BLaER1 treated with 17β-estradiol and CSF1 and Interleukin-3, amounts not matched to agents 10 nM and 100 nM (cell line): ENCODE data around the gene LEF1.

Experiments
- H3K27ac ChIP-seq, 11 experiments: shearing (Covaris generic); formaldehyde crosslinking; 2 replicates each; pipeline ENCODE4 v1.8.1; 2022
- H3K27me3 ChIP-seq, 11 experiments: shearing (Covaris generic); formaldehyde crosslinking; 2 replicates each; pipeline ENCODE4 v1.8.1; 2022
- H3K36me3 ChIP-seq, 11 experiments: shearing (Covaris generic); formaldehyde crosslinking; 2 replicates each; pipeline ENCODE4 v1.8.1; 2022
- H3K4me1 ChIP-seq, 10 experiments: shearing (Covaris generic); formaldehyde crosslinking; 2 replicates each; pipeline ENCODE4 v1.8.1; 2022
- H3K4me2 ChIP-seq, 11 experiments: shearing (Covaris generic); formaldehyde crosslinking; 2 replicates each; pipeline ENCODE4 v1.8.1; 2022
- H3K4me3 ChIP-seq, 10 experiments: shearing (Covaris generic); formaldehyde crosslinking; 2 replicates each; pipeline ENCODE4 v1.8.1; 2022
- H3K9ac ChIP-seq, 11 experiments: shearing (Covaris generic); formaldehyde crosslinking; 2 replicates each; pipeline ENCODE4 v1.8.1; 2022
- H3K9me3 ChIP-seq, 11 experiments: shearing (Covaris generic); formaldehyde crosslinking; replicated peaks in 1 of 11; 2 replicates each; pipeline ENCODE4 v1.8.1; 2022
- H4K20me1 ChIP-seq, 11 experiments: shearing (Covaris generic); formaldehyde crosslinking; 2 replicates each; pipeline ENCODE4 v1.8.1; 2022
- Cebpa-rat ChIP-seq, 11 experiments: shearing (Covaris generic); IDR thresholded peaks; 2 replicates each; pipeline ENCODE4 v1.8.1; 2022

LEF1 gene

DNA sequence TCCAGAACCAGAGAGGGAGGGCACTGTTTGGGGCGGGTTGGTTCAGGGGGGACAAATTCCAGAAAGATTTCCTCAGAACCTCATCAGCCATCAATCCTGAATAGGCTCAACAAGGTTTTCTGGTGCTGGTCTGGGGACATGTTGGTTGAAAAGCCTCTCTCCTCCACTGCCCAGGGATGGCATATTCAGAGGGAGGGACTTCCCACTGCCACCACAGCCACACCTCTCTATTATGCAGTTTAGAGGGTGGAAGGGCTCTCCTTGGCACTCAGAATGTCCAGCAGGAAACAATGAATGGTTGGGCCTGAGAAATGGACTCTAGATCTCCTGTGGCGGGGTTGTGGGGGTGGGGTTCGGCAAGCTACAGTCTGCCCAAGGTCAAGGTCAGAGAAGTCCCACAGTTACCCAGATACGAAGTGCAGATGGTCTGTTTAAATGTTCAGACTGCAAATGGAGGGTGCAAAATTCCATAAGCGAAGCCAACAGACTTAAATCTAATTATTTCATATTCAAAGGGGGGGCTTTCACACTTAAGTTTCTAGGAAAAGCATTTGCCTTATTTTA is 70.7 kb downstream of the LEF1 start:
- H3K9ac ChIP-seq = no peak overlapping the region
- no peak overlapping the region for H3K4me2 ChIP-seq
- no peak for TF ChIP-seq Cebpa-rat (IDR thresholded peaks at IDR 0.05)
- no peaks in the 10 kb centered on the region for H3K27me3 ChIP-seq
- 0 out of 22 replicates have a peak overlapping the region, but pooled peaks of 1 of the 11 experiments have one; percentile 1 for H3K27ac ChIP-seq
- peaks cover 21 to 61% (median 37%) of the 10 kb centered on the region in 10 experiments for H3K4me1 ChIP-seq
- no peaks in the 10 kb centered on the region for H3K9me3 ChIP-seq
- peaks cover 0 to 80% (median 22%) of the 10 kb centered on the region in 11 experiments; a peak in 12 of 22 replicates for H3K36me3 ChIP-seq
- H3K4me3 ChIP-seq = no peak overlapping the region
- H4K20me1 ChIP-seq = peaks cover 0 to 96% (median 45%) of the 10 kb centered on the region in 11 experiments; a peak in 15 of 22 replicates

DNA sequence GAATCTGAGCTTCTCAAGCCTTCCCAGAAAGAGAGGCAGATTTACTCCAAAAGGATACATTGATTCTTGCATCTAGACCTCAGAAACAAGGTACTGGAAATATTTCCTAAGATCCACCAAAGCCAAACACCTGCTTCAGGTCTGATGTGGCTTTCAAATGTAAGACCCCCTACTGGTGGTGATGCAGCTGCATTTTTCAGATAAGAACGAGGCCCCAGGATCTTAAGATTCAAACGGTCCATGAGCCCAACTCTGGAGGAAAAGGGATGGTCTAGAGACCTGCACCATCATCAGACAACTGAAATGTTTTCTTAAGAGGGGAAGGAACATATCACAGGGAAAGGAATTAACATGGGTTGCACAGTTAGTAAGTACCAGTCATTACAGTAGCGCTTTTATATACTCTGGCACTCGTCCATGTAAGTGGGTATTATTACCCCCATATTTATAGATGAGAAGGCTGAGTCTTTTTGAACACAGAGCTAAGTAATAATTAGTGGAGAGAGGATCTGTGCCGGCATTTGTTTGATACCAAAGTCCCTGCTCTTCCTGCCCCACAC is 73.7 kb downstream of the LEF1 start:
- H3K4me2 ChIP-seq = peak overlapping the region in 1 of 11 experiments; percentile 23; a peak in 2 of 22 replicates
- H3K9ac ChIP-seq = no peak overlapping the region
- no peak overlapping the region; a peak in 1 of 22 replicates for H3K27ac ChIP-seq
- peaks cover 10 to 36% (median 20%) of the 10 kb centered on the region in 10 experiments; a peak in 19 of 20 replicates for H3K4me1 ChIP-seq
- no peaks in the 10 kb centered on the region for H3K27me3 ChIP-seq
- no peak for TF ChIP-seq Cebpa-rat (IDR thresholded peaks at IDR 0.05)
- H3K36me3 ChIP-seq = peaks cover 0 to 70% (median 21%) of the 10 kb centered on the region in 11 experiments; a peak in 11 of 22 replicates
- H3K4me3 ChIP-seq = no peak overlapping the region
- H3K9me3 ChIP-seq = no peaks in the 10 kb centered on the region
- H4K20me1 ChIP-seq = peaks cover 0 to 95% (median 35%) of the 10 kb centered on the region in 11 experiments; a peak in 15 of 22 replicates

DNA sequence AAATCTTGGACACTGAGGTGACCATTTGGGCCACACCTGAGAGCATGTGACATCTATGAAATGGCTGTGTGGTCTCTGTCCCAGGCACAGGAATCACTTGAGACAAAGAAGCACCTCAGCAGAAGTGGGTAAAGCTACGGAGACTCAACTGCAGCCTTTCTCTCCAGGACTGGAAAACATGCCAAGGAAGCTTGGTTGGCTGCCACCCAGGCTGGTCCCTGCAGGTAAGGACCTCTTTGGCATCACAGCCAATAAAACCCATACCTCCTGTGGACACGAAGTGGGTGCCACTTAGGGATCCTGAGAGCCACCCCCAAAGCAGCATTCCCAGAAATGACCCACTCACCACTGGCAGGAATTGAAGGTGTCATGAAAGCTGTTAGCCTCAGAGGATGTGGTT is 74.6 kb downstream of the LEF1 start:
- Histone ChIP-seq H3K36me3 (peaks cover 0 to 79% (median 25%) of the 10 kb centered on the region in 11 experiments; a peak in 16 of 22 replicates), H3K9me3 (no peaks in the 10 kb centered on the region), H3K4me2 (peak overlapping the region in 2 of 11 experiments; percentile 8 to 23; a peak in 3 of 22 replicates), H3K27ac (no peak overlapping the region), H3K4me1 (peaks cover 8 to 36% (median 17%) of the 10 kb centered on the region in 10 experiments; a peak in 19 of 20 replicates), H4K20me1 (peaks cover 0 to 99% (median 35%) of the 10 kb centered on the region in 11 experiments; a peak in 14 of 22 replicates), H3K27me3 (no peaks in the 10 kb centered on the region), H3K9ac (no peak overlapping the region), H3K4me3 (no peak overlapping the region)
- no peak for TF ChIP-seq Cebpa-rat (IDR thresholded peaks at IDR 0.05)

DNA sequence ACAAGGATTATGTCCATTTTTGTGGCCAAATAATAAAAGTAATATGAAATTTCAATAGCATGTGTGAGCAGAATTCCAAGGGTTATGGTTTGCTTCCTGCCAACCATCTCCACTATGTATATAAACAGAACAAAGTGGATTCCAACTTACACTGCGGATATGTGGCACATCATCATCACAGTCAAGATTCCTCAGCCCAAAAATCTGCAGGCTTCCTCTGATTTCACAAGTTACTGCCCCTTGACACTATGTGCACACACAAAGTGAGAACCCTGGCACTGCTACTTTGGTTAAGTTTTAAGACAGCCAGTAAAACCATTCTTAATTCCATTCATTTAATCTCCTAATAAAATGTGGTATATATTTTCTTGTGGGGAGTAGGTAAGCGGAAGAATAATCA is 76.4 kb downstream of the LEF1 start:
- Histone ChIP-seq H3K36me3 (peaks cover 0 to 88% (median 44%) of the 10 kb centered on the region in 11 experiments; a peak in 19 of 22 replicates), H3K4me2 (no peak overlapping the region), H3K27ac (no peak overlapping the region), H3K4me1 (peaks cover 8 to 36% (median 17%) of the 10 kb centered on the region in 10 experiments; a peak in 19 of 20 replicates), H3K4me3 (no peak overlapping the region), H4K20me1 (peaks cover 0 to 98% (median 35%) of the 10 kb centered on the region in 11 experiments; a peak in 14 of 22 replicates), H3K9ac (no peak overlapping the region), H3K9me3 (no peaks in the 10 kb centered on the region), H3K27me3 (no peaks in the 10 kb centered on the region)
- TF ChIP-seq Cebpa-rat (IDR thresholded peaks at IDR 0.05) = no peak

DNA sequence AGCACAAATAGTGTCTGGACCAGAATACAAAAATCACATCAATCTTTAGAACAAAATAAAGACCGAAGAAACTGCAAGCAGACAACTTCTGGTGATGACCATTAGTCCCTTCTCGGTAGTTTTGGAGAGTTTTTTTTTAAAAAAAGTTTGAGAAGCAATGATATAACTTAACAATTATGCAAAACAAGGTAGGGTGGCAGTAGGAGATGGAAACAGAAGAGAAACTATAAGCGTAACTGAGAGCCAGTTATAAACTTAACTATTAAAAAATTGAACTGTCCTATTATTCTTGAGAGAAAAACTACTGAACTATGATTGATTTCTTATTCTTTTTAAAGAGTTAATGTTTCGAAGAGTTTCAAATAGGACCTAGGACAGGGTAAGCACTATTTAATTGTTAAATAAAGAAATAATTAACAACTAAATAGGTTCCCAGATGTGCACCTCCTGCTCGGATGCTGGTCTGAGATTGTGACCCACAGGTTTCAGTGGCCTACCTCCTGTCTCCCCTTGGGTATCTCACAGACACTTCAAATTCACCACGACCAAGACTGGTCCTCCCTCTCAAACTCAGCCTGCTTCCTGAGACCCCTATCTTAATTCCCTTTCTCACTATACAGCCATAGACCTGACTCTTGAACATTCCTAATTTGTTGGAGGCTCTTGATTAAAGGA is 81.3 kb downstream of the LEF1 start:
- Histone ChIP-seq H3K9me3 (no peaks in the 10 kb centered on the region), H3K4me3 (no peak overlapping the region), H3K27me3 (no peaks in the 10 kb centered on the region), H4K20me1 (peaks cover 0 to 95% (median 0%) of the 10 kb centered on the region in 11 experiments; a peak in 8 of 22 replicates), H3K27ac (no peak overlapping the region), H3K36me3 (peaks cover 0 to 88% (median 66%) of the 10 kb centered on the region in 11 experiments; a peak in 19 of 22 replicates), H3K4me1 (0 out of 20 replicates have a peak, but pooled peaks cover 0 to 3% (median 0%) of the 10 kb centered on the region in 10 experiments), H3K4me2 (no peak overlapping the region), H3K9ac (no peak overlapping the region)
- no peak for TF ChIP-seq Cebpa-rat (IDR thresholded peaks at IDR 0.05)

DNA sequence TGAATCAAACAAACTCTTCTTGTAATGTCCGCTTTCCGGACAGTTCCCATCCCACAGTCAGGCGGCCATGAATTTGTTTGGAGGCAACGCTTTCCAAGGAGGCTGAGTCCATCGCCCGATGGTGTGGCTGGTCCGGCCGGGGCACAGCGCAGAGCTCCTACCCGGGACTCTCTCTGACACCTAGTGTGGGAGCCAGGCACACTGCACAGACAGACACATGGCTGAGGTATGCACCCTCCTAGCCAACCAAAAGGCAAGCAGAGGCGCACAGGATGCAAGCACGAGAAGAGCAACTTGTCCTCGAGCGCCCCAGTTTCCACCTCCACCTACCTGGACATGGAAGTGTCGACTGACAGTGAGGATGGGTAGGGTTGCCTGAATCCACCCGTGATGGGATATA is 87.5 kb downstream of the LEF1 start:
- Histone ChIP-seq H3K27me3 (no peaks in the 10 kb centered on the region), H4K20me1 (peaks cover 0 to 82% (median 0%) of the 10 kb centered on the region in 11 experiments; a peak in 9 of 22 replicates), H3K4me1 (peaks cover 0 to 2% (median 0%) of the 10 kb centered on the region in 10 experiments; a peak in 1 of 20 replicates), H3K36me3 (peaks cover 13 to 99% (median 95%) of the 10 kb centered on the region in 11 experiments; a peak in 21 of 22 replicates), H3K9ac (no peak overlapping the region), H3K27ac (no peak overlapping the region), H3K4me2 (no peak overlapping the region), H3K4me3 (no peak overlapping the region), H3K9me3 (0 out of 22 replicates have a peak, but pooled peaks cover 0 to 4% (median 0%) of the 10 kb centered on the region in 11 experiments)
- TF ChIP-seq Cebpa-rat (IDR thresholded peaks at IDR 0.05) = no peak

DNA sequence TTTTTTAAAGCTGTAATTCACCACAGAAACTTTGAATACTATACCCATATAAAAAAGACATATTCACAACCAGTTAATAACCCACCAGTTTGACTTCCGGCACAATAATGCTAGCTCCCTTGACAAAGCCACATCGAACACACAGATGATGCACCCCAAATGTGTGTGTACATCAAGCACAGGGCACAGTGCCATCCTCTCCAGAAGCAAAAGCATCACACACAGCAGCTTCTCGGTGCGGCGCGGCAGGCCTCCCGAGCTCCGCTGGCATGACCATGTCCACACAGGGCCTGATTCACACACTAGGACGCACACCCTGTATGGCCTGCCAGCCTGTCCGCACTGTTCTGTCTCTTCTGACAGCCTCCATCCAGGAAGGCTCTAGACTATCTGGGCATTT is 88.0 kb downstream of the LEF1 start:
- H3K36me3 ChIP-seq = peaks cover 13 to 99% (median 95%) of the 10 kb centered on the region in 11 experiments
- TF ChIP-seq Cebpa-rat (IDR thresholded peaks at IDR 0.05) = no peak

DNA sequence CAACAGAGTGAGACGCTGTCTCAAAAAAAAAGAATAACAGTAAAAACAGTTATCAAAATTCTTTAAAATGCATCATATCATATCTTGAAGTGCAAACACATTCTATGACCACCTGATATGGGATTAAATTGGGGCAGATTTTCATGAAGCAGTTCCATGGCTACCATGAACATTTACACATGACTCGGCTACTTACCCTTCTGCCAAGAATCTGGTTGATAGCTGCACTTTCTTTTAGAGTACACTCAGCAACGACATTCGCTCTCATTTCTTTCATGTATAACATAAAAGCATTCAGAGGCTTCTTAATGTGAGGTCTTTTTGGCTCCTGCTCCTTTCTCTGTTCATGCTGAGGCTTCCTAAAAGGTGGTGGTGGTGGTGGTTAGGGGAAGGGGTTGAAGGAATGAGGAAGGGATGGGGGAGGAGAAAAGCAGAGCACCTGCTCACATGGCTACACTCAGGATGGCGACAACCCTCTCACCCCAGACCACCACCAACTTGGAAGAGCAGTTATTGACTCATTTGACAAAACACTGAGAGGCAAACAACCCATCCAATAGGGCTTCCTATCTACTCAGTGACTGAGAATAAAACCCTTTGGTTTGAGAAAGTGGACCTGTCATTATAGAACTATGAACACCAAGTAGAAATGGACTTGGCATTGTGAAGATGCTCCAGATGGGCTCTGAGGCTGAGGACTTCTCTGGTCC is 90.6 kb downstream of the LEF1 start:
- Histone ChIP-seq H3K4me2 (no peak overlapping the region), H3K27me3 (no peaks in the 10 kb centered on the region), H3K27ac (no peak overlapping the region), H3K9me3 (0 out of 22 replicates have a peak, but pooled peaks cover 0 to 4% (median 0%) of the 10 kb centered on the region in 11 experiments), H4K20me1 (peaks cover 0 to 83% (median 0%) of the 10 kb centered on the region in 11 experiments; a peak in 9 of 22 replicates), H3K36me3 (peaks cover 13 to 98% (median 86%) of the 10 kb centered on the region in 11 experiments), H3K4me3 (no peak overlapping the region), H3K9ac (no peak overlapping the region), H3K4me1 (peaks cover 0 to 32% (median 8%) of the 10 kb centered on the region in 10 experiments; a peak in 14 of 20 replicates)
- TF ChIP-seq Cebpa-rat (IDR thresholded peaks at IDR 0.05) = no peak

More for the DNA sequence above, 88.0 kb downstream of the LEF1 start:
- H3K4me1 ChIP-seq = peaks cover 0 to 7% (median 0%) of the 10 kb centered on the region in 10 experiments; a peak in 1 of 20 replicates
- no peak overlapping the region for H3K4me3 ChIP-seq
- no peak overlapping the region for H3K27ac ChIP-seq
- H3K9me3 ChIP-seq = 0 out of 22 replicates have a peak, but pooled peaks cover 0 to 4% (median 0%) of the 10 kb centered on the region in 11 experiments
- H3K9ac ChIP-seq = no peak overlapping the region
- H3K4me2 ChIP-seq = no peak overlapping the region
- peaks cover 0 to 82% (median 0%) of the 10 kb centered on the region in 11 experiments; a peak in 9 of 22 replicates for H4K20me1 ChIP-seq
- H3K27me3 ChIP-seq = no peaks in the 10 kb centered on the region
